Endothelial cell (in vitro differentiated cells): Measurements from ENCODE around the gene PTPRD. TPM values are rescaled to one million over a fixed set of nuclear protein-coding genes. Genes with fewer than 3 reads are reported as not detected.

ENCODE experiments used
- DNase-seq: peaks from one replicate; pipeline ENCODE4 v3.0.0; 2021; ENCODE audit warnings: low spot score
- H3K27ac Mint-ChIP-seq: one replicate; pipeline ENCODE4 v1.8.0; 2021; ENCODE audit warnings: mixed read lengths, inconsistent platforms; ENCODE audit not compliant: unreplicated experiment
- H3K27me3 Mint-ChIP-seq: one replicate; pipeline ENCODE4 v1.8.0; 2021; ENCODE audit warnings: mild to moderate bottlenecking, moderate library complexity, mixed read lengths, inconsistent platforms; ENCODE audit not compliant: unreplicated experiment
- H3K36me3 Mint-ChIP-seq: one replicate; pipeline ENCODE4 v1.8.0; 2021; ENCODE audit warnings: mild to moderate bottlenecking, low read depth, mixed read lengths, inconsistent platforms; ENCODE audit not compliant: unreplicated experiment
- H3K4me1 Mint-ChIP-seq: one replicate; pipeline ENCODE4 v1.8.0; 2021; ENCODE audit warnings: mild to moderate bottlenecking, mixed read lengths, inconsistent platforms; ENCODE audit not compliant: unreplicated experiment
- H3K4me3 Mint-ChIP-seq: one replicate; pipeline ENCODE4 v1.8.0; 2021; ENCODE audit warnings: mild to moderate bottlenecking, mixed read lengths, inconsistent platforms; ENCODE audit not compliant: unreplicated experiment
- H3K9me3 Mint-ChIP-seq: one replicate; pipeline ENCODE4 v1.8.0; 2021; ENCODE audit warnings: mixed read lengths, inconsistent platforms; ENCODE audit not compliant: unreplicated experiment
- total RNA-seq: library from RNA; stranded (reverse); fragmentation: NEBNext Ultra II Directional; extraction: Animal tissue kit (Norgen Biotek cat#: 25700); gene quantifications from one replicate; pipeline ENCODE4 v1.2.1, GENCODE V29; 2021; ENCODE audit not compliant: unreplicated experiment
- TF ChIP-seq, protein P1 (sequence below): fragments of 200-600 bp; sonication (generic); IDR thresholded peaks from one replicate; pipeline ENCODE4 v1.5.0; 2021; ENCODE audit warnings: antibody characterized with exemption; ENCODE audit not compliant: unreplicated experiment

PTPRD gene
- total RNA-seq, 1 donor from 2014 or later = 47.8 TPM

DNA sequence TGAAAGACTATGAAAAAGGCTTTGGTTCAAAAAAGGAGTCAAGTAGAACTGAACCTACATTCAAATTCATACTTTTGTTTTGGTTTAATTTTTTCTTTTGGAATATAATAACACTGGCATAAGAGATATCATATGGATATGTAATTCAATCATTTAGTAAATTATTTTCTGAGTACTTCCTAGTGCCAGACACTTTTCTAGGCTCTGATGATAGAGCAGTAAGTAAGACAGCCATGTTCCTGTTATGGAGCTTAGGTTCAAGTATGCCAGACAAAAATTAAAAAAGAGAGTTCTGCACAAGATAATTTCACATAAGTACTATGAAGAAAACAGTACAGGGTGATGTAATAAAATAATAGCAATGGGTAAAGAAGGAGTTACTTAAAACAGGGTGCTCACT lies 1074.0 kb downstream of the PTPRD start:
- Mint-ChIP-seq H3K4me1 (peaks cover 2% of the 10 kb centered on the region), H3K36me3 (no peaks in the 10 kb centered on the region), H3K27me3 (no peaks in the 10 kb centered on the region), H3K27ac (no peak overlapping the region), H3K9me3 (no peaks in the 10 kb centered on the region), H3K4me3 (no peak overlapping the region)
- DNase-seq = no peak
- TF ChIP-seq, protein P1, sequence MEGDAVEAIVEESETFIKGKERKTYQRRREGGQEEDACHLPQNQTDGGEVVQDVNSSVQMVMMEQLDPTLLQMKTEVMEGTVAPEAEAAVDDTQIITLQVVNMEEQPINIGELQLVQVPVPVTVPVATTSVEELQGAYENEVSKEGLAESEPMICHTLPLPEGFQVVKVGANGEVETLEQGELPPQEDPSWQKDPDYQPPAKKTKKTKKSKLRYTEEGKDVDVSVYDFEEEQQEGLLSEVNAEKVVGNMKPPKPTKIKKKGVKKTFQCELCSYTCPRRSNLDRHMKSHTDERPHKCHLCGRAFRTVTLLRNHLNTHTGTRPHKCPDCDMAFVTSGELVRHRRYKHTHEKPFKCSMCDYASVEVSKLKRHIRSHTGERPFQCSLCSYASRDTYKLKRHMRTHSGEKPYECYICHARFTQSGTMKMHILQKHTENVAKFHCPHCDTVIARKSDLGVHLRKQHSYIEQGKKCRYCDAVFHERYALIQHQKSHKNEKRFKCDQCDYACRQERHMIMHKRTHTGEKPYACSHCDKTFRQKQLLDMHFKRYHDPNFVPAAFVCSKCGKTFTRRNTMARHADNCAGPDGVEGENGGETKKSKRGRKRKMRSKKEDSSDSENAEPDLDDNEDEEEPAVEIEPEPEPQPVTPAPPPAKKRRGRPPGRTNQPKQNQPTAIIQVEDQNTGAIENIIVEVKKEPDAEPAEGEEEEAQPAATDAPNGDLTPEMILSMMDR = no peak

DNA sequence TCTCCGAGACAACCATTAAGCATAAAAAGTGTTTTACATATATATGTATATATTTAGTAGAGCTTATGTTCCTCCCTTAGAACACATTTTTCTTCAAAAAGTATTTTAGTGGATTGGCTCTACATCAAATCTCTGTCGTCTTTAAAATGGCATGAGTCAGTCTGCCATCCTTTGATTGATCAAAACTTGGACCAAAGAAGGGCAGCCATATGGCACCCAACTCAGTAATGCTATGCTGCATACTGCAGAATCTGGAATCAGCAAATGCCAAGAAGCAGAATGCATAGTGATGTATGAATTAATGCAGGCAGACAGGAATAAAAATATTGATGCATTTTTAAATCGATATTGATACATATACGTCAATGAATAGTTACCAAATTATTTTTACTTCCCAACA lies 1074.4 kb downstream of the PTPRD start:
- TF ChIP-seq, protein P1 = no peak
- Mint-ChIP-seq H3K4me1 (peaks cover 2% of the 10 kb centered on the region), H3K4me3 (no peak overlapping the region), H3K9me3 (no peaks in the 10 kb centered on the region), H3K27ac (no peak overlapping the region), H3K36me3 (no peaks in the 10 kb centered on the region), H3K27me3 (no peaks in the 10 kb centered on the region)
- no peak for DNase-seq

DNA sequence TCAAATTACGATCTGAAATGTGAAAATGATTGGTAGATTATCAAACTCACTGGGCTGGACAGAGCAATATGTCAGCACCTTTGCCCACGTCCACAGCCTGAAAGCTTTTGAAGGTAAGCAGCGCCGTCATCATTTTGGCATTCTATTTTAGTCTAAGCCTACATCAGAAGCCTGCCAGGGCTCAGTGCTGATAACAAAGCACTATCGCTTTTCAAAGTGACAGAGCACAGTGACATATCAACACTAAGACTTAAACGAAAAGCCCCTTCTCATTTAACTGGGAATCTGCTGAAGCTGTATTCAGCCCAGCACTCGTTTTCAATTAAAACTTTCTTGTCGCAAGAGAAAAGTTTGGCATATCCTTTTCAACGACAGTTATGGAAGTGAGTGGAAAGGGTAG lies 1076.3 kb downstream of the PTPRD start:
- H3K27me3 Mint-ChIP-seq = no peaks in the 10 kb centered on the region
- H3K9me3 Mint-ChIP-seq = no peaks in the 10 kb centered on the region
- peaks cover 2% of the 10 kb centered on the region for H3K4me1 Mint-ChIP-seq
- TF ChIP-seq, protein P1 = no peak
- no peak overlapping the region for H3K27ac Mint-ChIP-seq
- no peak for DNase-seq
- H3K4me3 Mint-ChIP-seq = no peak overlapping the region
- no peaks in the 10 kb centered on the region for H3K36me3 Mint-ChIP-seq

DNA sequence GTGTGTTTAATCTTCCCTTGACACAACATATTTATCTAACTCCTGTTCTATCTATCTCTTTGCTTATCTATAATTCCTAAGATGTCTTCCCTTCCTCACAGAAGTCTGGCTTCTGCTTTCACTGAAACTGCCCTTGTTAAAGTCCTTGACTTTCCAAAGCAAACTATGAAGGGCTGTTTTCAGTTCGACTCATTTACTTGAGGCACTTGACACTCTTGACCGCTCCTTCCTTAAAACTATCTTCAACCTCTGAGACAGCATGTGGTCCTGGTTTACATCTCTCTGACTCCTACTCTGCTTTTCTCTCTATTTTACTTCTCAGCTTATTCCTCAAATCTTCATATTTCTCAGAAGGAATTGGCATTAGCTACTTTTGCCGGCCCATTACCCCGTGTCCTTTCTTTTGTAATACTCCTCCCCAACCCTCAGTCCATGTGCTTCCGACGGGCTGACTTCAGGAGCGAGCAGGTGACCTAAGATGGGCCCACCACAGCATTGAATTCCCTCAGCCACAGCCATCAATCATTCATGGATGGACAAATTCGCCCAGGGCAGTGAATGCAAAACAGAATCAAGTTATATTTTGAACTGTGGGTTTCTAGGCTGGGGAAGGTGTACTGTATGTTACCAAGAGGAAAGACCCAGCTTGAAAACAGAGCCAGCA lies 1089.2 kb downstream of the PTPRD start:
- H3K27me3 Mint-ChIP-seq = no peaks in the 10 kb centered on the region
- no peak for DNase-seq
- H3K9me3 Mint-ChIP-seq = no peaks in the 10 kb centered on the region
- no peaks in the 10 kb centered on the region for H3K4me1 Mint-ChIP-seq
- H3K4me3 Mint-ChIP-seq = no peak overlapping the region
- H3K27ac Mint-ChIP-seq = no peak overlapping the region
- H3K36me3 Mint-ChIP-seq = no peaks in the 10 kb centered on the region
- TF ChIP-seq, protein P1 = no peak

DNA sequence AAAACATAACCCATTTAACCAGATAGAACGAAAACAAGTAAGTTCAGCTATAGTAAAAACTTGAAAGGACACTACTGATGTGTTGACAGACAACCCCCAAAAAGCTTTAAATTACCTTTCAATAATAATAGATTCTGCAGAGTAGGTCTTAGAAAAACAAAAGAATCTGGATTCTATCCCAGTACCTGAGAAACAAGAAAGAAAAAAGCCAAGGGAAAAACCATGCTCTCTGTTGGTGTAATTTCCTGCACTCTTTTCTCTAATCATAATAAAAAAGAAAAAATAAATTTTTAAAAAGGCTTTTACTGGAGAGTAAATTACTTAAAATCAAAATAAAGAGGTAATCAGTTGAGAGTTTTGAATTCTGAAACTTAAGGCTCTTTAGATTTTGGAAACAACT lies 1090.4 kb downstream of the PTPRD start:
- no peak for DNase-seq
- no peak overlapping the region for H3K27ac Mint-ChIP-seq

More for the DNA sequence above, 1090.4 kb downstream of the PTPRD start:
- Mint-ChIP-seq H3K4me3 (no peak overlapping the region), H3K27me3 (no peaks in the 10 kb centered on the region), H3K9me3 (no peaks in the 10 kb centered on the region), H3K4me1 (no peaks in the 10 kb centered on the region), H3K36me3 (no peaks in the 10 kb centered on the region)
- TF ChIP-seq, protein P1 = no peak
